HG02970 (cell line): Measurements from ENCODE around the gene CXXC5.

Experiments used
- ATAC-seq: cut with Tn5 transposase; IDR thresholded peaks from one replicate; pipeline ENCODE4 v1.9.1; 2021; ENCODE audit warnings: mild to moderate bottlenecking, moderate library complexity, moderate number of reproducible peaks; ENCODE audit not compliant: unreplicated experiment, low FRiP score

Gene CXXC5

DNA sequence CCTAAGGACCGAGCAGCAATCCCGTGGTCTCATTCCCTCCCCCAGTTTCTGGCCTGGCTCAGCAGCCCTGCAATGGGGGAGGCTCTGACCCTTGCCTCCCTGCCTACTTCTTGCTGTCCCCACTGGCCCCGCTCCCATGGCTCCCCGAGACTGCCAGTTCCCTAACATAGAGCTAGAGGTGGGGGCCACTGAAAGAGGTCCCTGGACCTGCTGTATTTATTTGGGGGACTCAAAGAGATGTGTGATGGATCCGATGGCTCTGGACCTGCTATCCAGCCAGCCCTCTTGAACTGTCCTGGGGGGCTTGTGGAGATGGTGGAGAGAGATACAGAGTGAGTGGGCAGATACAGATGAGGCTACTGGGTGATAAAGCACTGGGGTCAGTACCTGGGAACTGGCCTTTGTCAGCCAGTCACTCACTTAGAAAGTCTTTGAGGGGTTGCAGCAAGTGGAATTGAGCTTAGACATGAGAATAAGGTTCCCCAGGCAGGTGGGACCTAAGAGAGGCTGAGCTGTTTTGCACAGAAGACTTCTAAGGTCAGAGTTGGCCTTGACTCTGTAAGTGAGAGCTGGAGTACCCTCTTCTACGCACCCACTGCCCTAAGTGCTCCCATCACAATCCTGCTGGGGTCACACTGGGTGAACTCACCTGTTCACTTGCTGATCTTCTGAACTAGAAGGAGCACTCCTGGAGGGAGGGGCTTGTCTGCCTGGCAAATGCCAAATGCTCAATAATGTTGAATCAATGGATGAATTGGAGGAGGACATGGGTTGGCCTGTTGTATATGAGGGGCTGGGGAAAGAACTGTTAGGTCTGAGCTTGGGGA is 42.9 kb downstream of the CXXC5 start:
- no peak for ATAC-seq

DNA sequence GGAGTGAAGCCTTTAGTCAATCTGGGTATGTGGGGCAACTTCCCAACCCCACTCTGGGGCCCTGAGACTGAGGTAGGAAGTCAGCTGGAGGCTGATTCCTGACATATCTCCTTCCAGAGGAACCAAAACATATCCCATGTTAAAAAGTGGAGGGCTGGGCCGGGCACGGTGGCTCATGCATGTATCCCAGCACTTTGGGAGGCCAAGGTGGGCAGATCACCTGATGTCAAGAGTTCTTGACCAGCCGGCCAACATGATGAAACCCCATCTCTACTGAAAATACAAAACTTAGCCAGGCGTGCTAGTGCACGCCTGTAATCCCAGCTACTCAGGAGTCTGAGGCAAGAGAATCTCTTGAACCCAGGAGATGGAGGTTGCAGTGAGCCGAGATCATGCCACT is 44.0 kb downstream of the CXXC5 start:
- no peak for ATAC-seq

- no peak for ATAC-seq
These were observed 44.6 kb downstream of the CXXC5 start for GRCh38 chr5:139692679-139693308.

- no peak for ATAC-seq
These were observed 45.7 kb downstream of the CXXC5 start for GRCh38 chr5:139693676-139694364.

GRCh38 chr5:139694556-139695177 is 46.5 kb downstream of the CXXC5 start:
- ATAC-seq = no peak

DNA sequence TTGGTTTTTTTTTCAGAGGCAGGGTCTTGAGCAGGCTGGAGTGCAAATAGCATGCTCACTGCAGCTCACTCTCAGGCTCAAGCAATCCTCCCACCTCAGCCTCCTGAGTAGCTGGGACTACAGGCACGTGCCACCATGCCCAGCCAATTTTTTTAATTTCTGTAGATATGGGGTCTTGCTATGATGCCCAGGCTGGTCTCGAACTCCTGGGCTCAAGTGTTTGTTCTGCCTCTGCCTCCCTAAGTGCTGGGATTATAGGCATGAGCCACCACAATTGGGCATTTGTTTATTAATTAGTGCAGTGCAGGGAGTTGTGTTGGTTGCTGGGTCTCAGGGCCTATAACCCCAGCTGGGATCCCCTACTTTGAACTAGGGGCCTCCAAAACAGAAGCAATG is 47.0 kb downstream of the CXXC5 start:
- ATAC-seq = no peak

DNA sequence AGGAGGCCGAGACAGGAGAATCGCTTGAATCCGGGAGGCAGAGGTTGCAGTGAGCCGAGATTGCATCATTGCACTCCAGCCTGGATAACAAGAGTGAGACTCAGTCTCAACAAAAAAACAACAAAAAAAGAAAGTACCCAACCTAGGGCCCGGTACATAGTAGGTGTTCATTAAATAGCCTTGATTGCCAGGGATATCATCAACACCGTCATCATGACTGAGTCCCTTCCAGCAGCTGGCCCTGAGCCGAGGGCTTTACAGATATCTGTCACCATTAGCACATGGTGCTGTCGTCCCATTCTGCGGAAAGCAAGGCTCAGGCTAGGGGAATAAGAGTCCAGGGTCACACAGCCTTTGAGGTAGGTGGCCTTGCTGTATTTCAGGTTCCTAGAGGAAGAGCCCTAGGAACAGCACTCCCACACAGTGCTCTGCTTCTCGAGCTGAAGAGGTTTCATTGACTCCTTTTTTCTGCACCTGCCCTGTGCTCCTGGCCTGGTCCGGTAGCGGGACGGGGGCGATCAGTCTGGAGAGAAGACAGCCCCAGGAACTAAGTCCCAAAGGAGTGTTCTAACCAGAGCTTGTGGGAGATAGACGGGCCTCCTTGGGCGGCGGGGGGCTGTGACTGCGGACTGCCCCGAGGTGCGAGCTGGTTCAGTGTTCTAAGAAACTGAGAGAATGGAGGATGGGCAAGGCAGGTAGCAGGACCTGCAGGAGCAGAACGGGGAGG is 48.2 kb downstream of the CXXC5 start:
- ATAC-seq = no peak

GRCh38 chr5:139696894-139697658 is 48.9 kb downstream of the CXXC5 start:
- ATAC-seq = no peak

DNA sequence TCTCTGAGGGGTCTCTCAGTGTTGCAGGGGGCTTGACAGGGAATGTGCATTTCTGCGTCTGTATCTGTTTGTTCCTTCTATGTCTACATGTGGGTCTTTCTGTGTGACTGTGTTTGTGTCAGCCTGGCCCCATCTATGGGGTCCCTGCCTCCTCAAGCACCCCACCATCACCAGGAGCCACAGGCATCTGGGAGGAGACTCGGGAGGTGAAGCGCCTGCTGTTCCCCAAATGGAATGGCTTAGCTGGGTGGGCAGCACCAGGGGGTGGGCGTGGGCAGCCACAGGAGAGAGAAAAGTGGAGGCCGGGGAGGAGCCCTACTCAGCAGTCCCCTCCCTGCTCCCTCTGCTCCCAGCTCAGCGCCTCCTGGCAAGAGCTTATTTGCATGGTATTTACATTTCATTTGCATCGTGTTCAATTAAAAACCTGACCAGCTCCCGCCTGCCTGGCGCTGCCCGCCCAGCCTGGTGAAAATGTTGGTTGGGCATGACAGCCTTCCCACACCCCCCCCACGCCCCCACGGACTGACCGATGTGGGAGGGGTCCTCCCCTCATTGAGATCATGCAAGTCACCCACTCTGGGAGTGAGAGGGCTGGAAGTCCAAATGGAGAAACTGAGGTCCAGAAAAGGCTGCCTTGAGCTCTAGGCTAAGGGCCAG is 50.5 kb downstream of the CXXC5 start:
- ATAC-seq = no peak

DNA sequence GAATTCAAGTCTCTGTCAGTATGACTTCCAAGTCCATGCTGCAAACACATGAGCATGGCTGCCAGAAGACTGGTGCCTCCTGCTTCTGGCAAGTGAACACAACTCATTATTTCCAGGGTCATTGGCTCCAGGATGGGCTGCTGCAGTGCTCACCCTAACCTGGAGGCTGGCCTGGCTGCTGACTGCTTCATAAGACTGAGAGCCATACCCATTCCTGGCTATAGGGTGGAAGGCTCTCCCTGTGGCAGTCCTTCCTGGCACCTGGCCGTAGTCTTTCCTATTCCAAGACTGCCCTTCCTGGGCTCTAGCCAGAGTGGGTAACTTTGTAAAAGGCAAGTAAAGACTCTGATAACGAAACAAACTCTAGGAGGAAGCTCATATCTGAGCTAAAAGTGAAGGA is 51.2 kb downstream of the CXXC5 start:
- ATAC-seq = no peak

- no peak for ATAC-seq
These were observed 52.5 kb downstream of the CXXC5 start for GRCh38 chr5:139700711-139701055.

- no peak for ATAC-seq
These were observed 53.0 kb downstream of the CXXC5 start for GRCh38 chr5:139701056-139701741.

DNA sequence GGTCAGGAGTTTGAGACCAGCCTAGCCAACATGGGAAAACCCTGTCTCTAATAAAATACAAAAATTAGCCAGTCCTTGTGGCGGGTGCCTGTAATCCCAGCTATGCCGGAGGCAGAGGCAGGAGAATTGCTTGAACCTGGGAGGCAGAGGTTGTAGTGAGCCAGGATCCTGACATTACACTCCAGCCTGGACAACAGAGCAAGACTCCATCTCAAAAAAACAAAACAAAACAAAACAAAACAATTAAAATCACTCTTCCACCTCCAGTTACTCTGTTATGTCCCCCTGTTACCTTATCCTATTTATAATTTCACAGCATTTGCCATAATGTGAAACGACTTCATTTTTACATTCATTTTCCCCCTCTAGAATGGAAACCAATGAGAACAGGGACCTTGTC is 54.4 kb downstream of the CXXC5 start:
- ATAC-seq = no peak

- ATAC-seq = no peak
These were observed 56.6 kb downstream of the CXXC5 start for GRCh38 chr5:139704748-139705147.

GRCh38 chr5:139705191-139705590 is 57.0 kb downstream of the CXXC5 start:
- no peak for ATAC-seq

DNA sequence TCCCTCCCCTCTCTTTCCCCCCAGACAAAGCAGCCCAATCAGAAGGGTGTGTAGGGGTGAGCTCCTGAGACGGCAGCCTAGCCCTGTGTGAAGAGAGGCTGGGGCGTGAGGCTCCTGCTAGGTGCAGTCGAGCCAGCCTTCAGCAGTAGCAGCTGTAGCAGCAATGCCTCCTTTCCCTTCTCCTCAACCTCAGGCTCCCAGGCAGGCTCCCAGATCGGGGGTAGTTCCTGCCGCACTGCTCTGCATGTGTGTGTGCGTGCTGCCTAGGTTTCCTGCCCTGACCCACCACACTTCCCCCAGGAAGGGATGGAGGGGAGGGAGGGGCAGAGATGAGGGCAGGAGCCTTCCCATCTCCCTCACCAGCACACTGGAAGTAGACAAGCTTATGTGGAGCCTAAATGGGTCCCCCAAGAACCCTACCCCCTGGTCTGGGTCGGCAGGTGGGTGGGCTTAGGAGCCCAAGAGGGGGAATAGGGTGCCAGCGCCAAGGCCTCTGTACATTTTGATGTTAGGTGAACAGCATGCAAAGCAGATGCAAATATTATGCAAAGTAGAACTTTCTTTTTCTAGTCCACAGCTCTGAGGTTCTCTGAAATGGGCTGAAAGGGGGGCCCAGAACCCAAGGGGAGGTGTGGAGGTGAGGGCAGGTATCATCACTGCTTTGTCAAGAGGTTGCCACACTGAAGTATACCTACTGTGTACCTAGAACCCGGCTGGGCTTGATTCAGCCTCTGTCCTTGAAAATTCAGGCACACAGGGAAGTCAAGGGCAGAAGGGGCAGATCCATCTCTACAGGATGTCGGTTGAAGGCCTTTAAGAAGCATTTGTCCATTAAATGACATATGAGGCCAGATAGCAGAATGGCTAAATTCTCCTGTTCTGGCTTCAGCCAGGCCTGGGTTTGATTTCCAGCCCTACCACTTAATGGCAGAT is 57.8 kb downstream of the CXXC5 start:
- no peak for ATAC-seq

GRCh38 chr5:139707445-139708003 is 59.4 kb downstream of the CXXC5 start:
- no peak for ATAC-seq
